GM12872 (cell line): ENCODE data around the gene ZBTB46.

ENCODE experiments used
- CTCF ChIP-seq: IDR thresholded peaks from 3 replicates; pipeline ENCODE4 v1.5.1; 2011; ENCODE audit warnings: low read depth, mild to moderate bottlenecking, low read length, moderate library complexity; ENCODE audit not compliant: insufficient read depth

Gene ZBTB46

DNA sequence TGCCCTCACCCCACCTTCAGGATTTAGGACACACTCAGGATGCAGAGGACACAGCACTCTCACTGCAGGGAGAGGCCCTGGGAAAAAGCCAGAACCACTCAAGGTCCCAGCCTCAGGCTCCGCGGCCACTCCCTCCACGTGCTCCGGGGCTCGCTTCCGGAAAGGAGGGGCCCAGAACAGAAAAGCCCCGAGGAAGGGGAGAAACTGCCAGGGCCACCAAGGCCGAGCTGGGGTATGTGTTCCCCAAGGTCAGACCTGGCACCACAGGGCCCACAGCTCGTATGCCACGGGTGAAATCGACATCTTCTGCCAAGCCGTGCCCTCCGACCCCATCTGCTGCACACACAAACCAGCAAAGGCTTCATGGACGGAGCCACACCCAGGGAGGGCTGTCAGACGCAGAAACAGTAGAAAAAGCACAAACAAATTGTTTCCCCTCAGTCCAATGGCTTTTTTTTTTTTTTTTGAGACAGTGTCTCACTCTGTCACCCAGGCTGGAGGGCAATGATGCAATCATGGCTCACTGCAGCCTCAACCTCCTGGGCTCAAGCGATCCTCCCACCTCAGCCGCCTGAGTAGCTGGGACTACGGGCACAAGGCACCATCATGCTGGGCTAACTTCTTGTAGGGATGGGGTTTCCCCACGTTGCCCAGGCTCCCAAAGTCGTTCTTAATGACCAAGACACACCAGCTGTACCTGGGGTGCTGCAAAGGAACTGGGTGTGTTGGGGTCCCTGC is 58.1 kb downstream of the ZBTB46 start:
- no peak for TF ChIP-seq CTCF

DNA sequence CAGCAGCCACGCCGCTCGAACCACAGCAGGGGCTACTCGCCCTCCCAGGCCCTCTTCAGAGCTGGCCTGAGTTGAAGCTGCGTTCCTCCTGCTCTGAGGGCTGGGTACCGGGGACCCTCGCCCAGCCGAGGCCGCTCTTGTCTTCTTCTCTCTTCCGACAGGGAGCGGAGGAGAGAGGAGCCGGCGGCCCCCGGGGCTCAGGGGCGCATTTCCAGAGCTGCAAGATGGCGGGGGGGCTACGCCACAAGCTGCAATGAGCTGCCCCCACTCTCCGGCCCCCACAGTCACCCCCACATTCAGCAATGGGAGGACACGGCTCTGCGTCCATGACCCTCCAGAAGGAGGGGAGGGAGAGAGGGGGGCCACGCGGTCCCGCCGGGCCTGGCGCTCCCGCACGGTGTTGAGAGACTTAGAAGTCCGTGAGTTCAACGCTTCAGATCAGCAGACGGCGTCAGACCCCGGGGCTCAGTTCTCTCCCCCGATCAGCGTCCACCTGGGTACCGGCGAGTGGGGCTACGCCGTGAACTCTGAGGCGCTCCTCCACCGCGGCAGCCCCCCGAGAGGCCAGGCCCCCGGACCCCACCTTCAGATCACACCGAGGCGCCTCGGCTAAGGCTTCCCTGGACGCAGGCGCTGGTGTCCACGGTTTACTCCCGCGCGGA is 59.9 kb downstream of the ZBTB46 start:
- no peak for TF ChIP-seq CTCF

- TF ChIP-seq CTCF, result no peak
Measured at GRCh38 chr20:63769891-63770474, 61.1 kb downstream of the ZBTB46 start.

GRCh38 chr20:63768591-63769515 is 62.2 kb downstream of the ZBTB46 start:
- no peak for TF ChIP-seq CTCF

DNA sequence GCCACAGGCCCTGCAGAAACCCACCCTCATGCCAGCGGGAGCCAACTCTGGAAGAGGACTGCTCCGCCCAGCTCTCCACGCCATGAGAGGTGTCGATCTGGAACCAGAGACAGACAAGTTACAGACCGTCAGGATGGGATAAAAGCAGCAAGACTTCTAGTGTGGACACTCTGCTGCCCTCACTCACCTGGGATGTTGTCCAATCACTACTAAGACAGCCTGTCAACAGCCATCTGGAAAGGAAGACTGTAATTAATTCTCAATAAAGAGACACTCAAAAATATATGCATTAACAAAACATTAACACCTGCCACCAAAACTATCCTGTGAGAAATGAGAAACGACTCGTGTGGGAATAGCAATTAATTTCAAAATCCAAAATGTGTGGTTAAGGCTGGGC is 63.2 kb downstream of the ZBTB46 start:
- no peak for TF ChIP-seq CTCF

DNA sequence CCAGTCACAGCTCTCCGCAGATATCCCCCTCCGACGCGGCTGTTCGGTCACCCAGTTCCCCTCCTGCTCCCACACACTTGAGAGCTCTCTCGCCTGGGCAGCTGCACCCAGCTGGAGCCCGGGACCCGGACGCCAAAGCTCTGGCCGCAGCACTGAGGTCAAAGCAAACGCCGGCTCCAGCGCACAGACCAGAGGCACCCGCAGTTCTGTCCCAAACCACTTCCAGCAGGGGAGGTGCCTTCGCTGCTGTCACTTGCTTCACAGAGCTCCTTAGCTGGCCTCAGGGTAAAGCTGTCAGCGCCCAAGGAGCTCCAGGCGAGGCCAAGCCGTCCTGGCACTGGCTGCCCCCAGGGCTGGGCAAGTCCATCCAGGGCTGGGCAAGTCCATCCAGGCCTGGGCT is 63.6 kb downstream of the ZBTB46 start:
- no peak for TF ChIP-seq CTCF
